Subcutaneous adipose tissue (tissue), 4 donors: ENCODE results near the gene SGF29. TPM values are rescaled to one million over a fixed set of nuclear protein-coding genes. Genes with fewer than 3 reads are reported as not detected.

ENCODE experiments used
- CTCF ChIP-seq: fragments of 450-650 bp; IDR thresholded peaks from one replicate; pipeline ENCODE4 v1.5.1; 2016; ENCODE audit warnings: low read depth, mild to moderate bottlenecking, control low read depth, antibody characterized with exemption, moderate library complexity
- total RNA-seq, 4 donors: library from RNA; depleted of rRNA; stranded (reverse); fragments of >200 nt; gene quantifications; one replicate each; pipeline ENCODE4 v1.1.0, GENCODE V29; 2016

SGF29 gene
- total RNA-seq, 4 donors from 2014 or later, result 15.6 to 30.8 (median 20.6) TPM

- TF ChIP-seq CTCF, result no peak
Observed at GRCh38 chr16:28589069-28589468, 35.3 kb downstream of the SGF29 start.

GRCh38 chr16:28589930-28590329 lies 36.2 kb downstream of the SGF29 start:
- TF ChIP-seq CTCF, result no peak

- TF ChIP-seq CTCF, result no peak
Observed at GRCh38 chr16:28590384-28591340, 36.9 kb downstream of the SGF29 start.

- no peak for TF ChIP-seq CTCF
Observed at GRCh38 chr16:28591355-28591754, 37.6 kb downstream of the SGF29 start.

GRCh38 chr16:28592511-28592910 lies 38.8 kb downstream of the SGF29 start:
- no peak for TF ChIP-seq CTCF

GRCh38 chr16:28592979-28593553 lies 39.3 kb downstream of the SGF29 start:
- no peak for TF ChIP-seq CTCF

GRCh38 chr16:28596115-28596630 lies 42.5 kb downstream of the SGF29 start:
- TF ChIP-seq CTCF, result no peak
